GM12865 (cell line): Measurements from ENCODE around the gene ESR2.

ENCODE experiments used
- DNase-seq: peaks from one replicate; pipeline ENCODE4 v3.0.0; 2010; ENCODE audit warnings: low read depth
- H3K4me3 ChIP-seq: 2 replicates; pipeline ENCODE4 v1.5.1; 2011; ENCODE audit warnings: mild to moderate bottlenecking, low read depth, low read length, control low read depth
- TF ChIP-seq, protein P1 (sequence below): IDR thresholded peaks from 2 replicates; pipeline ENCODE4 v1.5.1; 2011; ENCODE audit warnings: low read length, control low read depth, low read depth, inconsistent platforms; ENCODE audit not compliant: insufficient read depth; ENCODE audit errors: missing control alignments

ESR2 gene

DNA sequence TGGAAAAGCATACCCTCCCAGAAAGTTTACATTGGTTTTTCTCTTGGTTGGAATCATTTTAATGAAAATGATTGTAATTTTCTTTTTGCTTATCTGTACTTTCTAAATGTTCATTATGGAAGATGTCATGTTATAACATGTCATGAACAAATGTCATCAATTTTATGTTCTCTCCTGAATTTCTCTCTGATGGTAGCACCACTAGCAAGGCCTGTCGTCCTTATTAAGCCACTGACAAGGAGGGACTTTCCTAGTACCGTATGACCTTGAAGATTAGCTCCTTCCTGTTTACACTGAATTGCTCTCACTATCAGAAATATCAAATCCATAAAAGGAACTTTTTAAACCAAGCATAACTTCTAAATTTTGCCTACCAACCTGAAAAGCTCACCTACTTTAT is 99.0 kb downstream of the ESR2 start:
- peak; percentile 71 for DNase-seq
- H3K4me3 ChIP-seq, result no peak overlapping the region
- TF ChIP-seq, protein P1, sequence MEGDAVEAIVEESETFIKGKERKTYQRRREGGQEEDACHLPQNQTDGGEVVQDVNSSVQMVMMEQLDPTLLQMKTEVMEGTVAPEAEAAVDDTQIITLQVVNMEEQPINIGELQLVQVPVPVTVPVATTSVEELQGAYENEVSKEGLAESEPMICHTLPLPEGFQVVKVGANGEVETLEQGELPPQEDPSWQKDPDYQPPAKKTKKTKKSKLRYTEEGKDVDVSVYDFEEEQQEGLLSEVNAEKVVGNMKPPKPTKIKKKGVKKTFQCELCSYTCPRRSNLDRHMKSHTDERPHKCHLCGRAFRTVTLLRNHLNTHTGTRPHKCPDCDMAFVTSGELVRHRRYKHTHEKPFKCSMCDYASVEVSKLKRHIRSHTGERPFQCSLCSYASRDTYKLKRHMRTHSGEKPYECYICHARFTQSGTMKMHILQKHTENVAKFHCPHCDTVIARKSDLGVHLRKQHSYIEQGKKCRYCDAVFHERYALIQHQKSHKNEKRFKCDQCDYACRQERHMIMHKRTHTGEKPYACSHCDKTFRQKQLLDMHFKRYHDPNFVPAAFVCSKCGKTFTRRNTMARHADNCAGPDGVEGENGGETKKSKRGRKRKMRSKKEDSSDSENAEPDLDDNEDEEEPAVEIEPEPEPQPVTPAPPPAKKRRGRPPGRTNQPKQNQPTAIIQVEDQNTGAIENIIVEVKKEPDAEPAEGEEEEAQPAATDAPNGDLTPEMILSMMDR, result no peak

DNA sequence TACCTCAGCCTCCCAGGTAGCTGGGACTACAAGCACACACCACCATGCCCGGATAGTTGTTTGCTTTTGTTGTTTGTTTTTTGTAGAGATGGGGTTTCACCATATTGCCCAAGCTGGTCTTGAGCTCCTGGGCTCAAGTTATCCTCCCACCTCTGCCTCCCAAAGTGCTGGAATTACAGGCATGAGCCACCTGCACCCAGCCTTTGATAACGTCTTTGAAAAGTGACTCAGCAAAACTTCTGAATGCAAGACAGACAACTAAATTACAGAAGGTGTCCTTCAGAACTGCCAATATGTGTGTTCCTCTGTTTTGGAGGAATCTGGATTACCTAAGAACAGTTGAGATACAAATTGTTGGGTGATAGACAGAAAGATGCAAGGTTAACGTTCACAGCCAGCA is 99.8 kb downstream of the ESR2 start:
- TF ChIP-seq, protein P1, result no peak
- no peak for DNase-seq
- no peak overlapping the region for H3K4me3 ChIP-seq

DNA sequence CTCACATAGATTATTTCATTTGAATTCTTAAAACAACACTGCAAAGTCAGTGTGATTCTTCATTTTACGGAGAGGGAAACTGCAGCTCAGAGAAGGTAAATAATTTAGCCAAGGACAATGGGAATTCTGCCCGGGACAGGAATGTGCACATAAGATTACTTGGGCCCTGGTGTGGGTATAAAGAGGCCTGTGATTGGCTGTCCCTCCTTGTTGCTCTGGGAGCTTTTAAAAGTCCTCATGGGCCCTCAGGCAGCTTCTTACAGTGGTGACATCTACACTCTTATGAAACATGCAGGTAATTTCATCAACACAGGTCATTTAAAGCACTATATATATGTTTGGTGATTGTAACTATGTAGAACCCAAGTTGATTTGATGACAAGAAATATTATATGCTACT is 100.3 kb downstream of the ESR2 start:
- TF ChIP-seq, protein P1, result no peak
- no peak overlapping the region for H3K4me3 ChIP-seq
- no peak for DNase-seq

DNA sequence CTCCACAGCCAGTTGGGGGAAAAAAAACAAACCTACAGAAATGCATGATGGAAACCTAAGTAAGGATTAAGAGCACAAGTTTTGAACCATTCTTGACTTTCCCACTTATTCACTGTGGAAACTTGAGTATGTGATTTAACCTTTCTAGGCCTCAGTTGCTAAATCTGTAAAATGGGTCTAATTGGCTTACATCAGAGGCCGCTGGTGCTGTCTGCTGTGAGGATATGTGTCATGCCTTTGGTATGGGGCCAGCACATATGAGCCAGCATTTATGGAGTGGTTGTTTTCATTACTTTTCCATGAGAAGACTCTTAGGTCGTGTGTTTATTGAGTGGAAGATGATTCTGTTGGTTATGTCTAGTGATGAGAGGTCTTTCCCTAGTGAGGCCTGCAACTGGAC is 102.4 kb downstream of the ESR2 start:
- no peak overlapping the region for H3K4me3 ChIP-seq
- TF ChIP-seq, protein P1, result no peak
- no peak for DNase-seq

DNA sequence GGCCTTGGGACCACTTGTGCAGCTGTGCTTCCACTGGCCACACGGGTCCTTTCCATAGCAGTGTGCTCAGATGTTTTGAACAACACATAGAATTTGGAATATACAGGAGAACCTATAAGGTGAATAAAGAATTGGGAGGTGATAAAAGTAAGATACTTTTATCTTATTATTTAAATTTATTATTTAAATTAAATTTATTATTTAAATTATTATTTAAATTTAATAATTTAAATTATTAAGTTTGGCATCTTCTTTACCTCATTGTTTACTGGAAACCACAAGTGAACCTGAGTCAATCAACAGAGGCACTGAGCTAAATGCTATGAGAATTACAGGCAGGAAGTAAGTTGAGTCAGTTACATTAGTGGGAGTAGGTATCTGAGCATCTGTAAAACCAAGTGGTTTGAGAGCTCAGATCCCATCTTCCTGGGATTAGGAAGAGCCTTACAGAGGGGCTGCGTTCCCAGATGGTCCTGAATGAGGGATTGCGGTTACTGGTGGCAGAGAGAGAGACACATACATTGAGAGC is 103.1 kb downstream of the ESR2 start:
- H3K4me3 ChIP-seq, result no peak overlapping the region
- DNase-seq, result no peak
- TF ChIP-seq, protein P1, result no peak

DNA sequence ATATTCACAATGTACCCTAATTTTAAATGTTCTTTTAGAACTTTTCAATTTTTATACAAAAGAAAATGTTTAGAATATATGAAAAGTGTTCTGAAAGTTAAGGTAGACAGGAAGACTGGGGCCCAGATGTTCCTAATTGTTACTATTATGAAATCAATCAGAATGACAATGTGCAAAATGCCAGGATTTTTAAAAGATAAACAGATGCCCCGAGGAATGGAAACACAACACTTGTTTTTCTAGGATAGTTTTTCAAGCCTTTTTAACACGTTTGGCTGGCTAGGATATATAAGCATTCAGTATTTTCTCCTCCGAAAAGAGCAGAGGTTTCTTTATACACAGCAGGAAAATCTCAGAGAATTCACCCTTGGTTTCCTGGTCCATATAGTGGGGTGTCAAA is 106.8 kb downstream of the ESR2 start:
- TF ChIP-seq, protein P1, result no peak
- H3K4me3 ChIP-seq, result no peak overlapping the region
- DNase-seq, result no peak
